GM23248 (cell line): Measurements from ENCODE around the gene MEMO1.

Experiments used
- EZH2 ChIP-seq: fragments of 200-600 bp; sonication (generic); IDR thresholded peaks from 2 replicates; pipeline ENCODE4 v1.6.1; 2018; ENCODE audit warnings: antibody characterized with exemption, mild to moderate bottlenecking; ENCODE audit not compliant: insufficient read depth, poor library complexity, severe bottlenecking
- EZH2phosphoT487 ChIP-seq: fragments of 200-600 bp; sonication (generic); IDR thresholded peaks from 2 replicates; pipeline ENCODE4 v1.6.1; 2018; ENCODE audit warnings: antibody characterized with exemption, moderate library complexity, mild to moderate bottlenecking, low read depth; ENCODE audit not compliant: insufficient read depth

- TF ChIP-seq EZH2 (no peak), EZH2phosphoT487 (no peak)
Measured at GRCh38 chr2:31956312-31956711, 54.5 kb downstream of the MEMO1 start.
